ENCODE results near the gene C15orf39.

C15orf39 gene

GRCh38 chr15:75179746-75180140 lies 21.9 kb upstream of the C15orf39 start:
- ATAC-seq (ENCODE audit: low read depth) (no peak), DNase-seq (ENCODE audit: low spot score in 2 of 2) (no peak)
- Mint-ChIP-seq H3K36me3 (no peaks in the 10 kb centered on the region), H3K27ac (no peak overlapping the region), H3K4me1 (peaks cover 11% of the 10 kb centered on the region), H3K27me3 (peaks cover 15% of the 10 kb centered on the region), H3K9me3 (no peaks in the 10 kb centered on the region), H3K4me3 (no peak overlapping the region)

- H3K4me3 Mint-ChIP-seq: no peak overlapping the region
- H3K27me3 Mint-ChIP-seq: peaks cover 18% of the 10 kb centered on the region
- H3K27ac Mint-ChIP-seq: no peak overlapping the region
These were observed 19.9 kb upstream of the C15orf39 start for GRCh38 chr15:75181780-75182179.

GRCh38 chr15:75182187-75183131 lies 19.2 kb upstream of the C15orf39 start:
- Mint-ChIP-seq H3K27me3 (peaks cover 18% of the 10 kb centered on the region), H3K27ac (no peak overlapping the region)

More at GRCh38 chr15:75181780-75182179, 19.9 kb upstream of the C15orf39 start:
- Mint-ChIP-seq H3K36me3 (no peaks in the 10 kb centered on the region), H3K4me1 (peaks cover 13% of the 10 kb centered on the region), H3K9me3 (no peaks in the 10 kb centered on the region)
- ATAC-seq (ENCODE audit: low read depth) (no peak), DNase-seq (ENCODE audit: low spot score in 2 of 2) (no peak)

GRCh38 chr15:75185271-75186029 lies 16.2 kb upstream of the C15orf39 start:
- Mint-ChIP-seq H3K27me3 (peaks cover 13% of the 10 kb centered on the region), H3K4me3 (no peak overlapping the region), H3K27ac (no peak overlapping the region), H3K36me3 (no peaks in the 10 kb centered on the region), H3K9me3 (no peaks in the 10 kb centered on the region), H3K4me1 (peaks cover 9% of the 10 kb centered on the region)
- DNase-seq (ENCODE audit: low spot score in 2 of 2) (no peak), ATAC-seq (ENCODE audit: low read depth) (no peak)

More at GRCh38 chr15:75182187-75183131, 19.2 kb upstream of the C15orf39 start:
- Mint-ChIP-seq H3K36me3 (no peaks in the 10 kb centered on the region), H3K9me3 (no peaks in the 10 kb centered on the region), H3K4me3 (no peak overlapping the region), H3K4me1 (peaks cover 14% of the 10 kb centered on the region)
- ATAC-seq (ENCODE audit: low read depth): no peak
- no peak for DNase-seq (ENCODE audit: low spot score in 2 of 2)

GRCh38 chr15:75186044-75186443 lies 15.6 kb upstream of the C15orf39 start:
- Mint-ChIP-seq H3K27me3 (peaks cover 8% of the 10 kb centered on the region), H3K4me1 (peaks cover 9% of the 10 kb centered on the region), H3K27ac (no peak overlapping the region), H3K36me3 (no peaks in the 10 kb centered on the region), H3K9me3 (no peaks in the 10 kb centered on the region), H3K4me3 (no peak overlapping the region)
- DNase-seq (ENCODE audit: low spot score in 2 of 2) (no peak), ATAC-seq (ENCODE audit: low read depth) (no peak)

GRCh38 chr15:75188499-75188898 lies 13.2 kb upstream of the C15orf39 start:
- H3K9me3 Mint-ChIP-seq: no peaks in the 10 kb centered on the region
- peaks cover 15% of the 10 kb centered on the region for H3K27me3 Mint-ChIP-seq
- DNase-seq (ENCODE audit: low spot score in 2 of 2): no peak
- H3K4me1 Mint-ChIP-seq: peaks cover 7% of the 10 kb centered on the region
- H3K36me3 Mint-ChIP-seq: no peaks in the 10 kb centered on the region
- no peak for ATAC-seq (ENCODE audit: low read depth)
- no peak overlapping the region for H3K4me3 Mint-ChIP-seq
- H3K27ac Mint-ChIP-seq: no peak overlapping the region

GRCh38 chr15:75191235-75191634 lies 10.4 kb upstream of the C15orf39 start:
- H3K27ac Mint-ChIP-seq: no peak overlapping the region
- H3K9me3 Mint-ChIP-seq: no peaks in the 10 kb centered on the region
- ATAC-seq (ENCODE audit: low read depth) (no peak), DNase-seq (ENCODE audit: low spot score in 2 of 2) (no peak)
- H3K36me3 Mint-ChIP-seq: no peaks in the 10 kb centered on the region
- peaks cover 13% of the 10 kb centered on the region for H3K27me3 Mint-ChIP-seq
- peaks cover 3% of the 10 kb centered on the region for H3K4me1 Mint-ChIP-seq
- H3K4me3 Mint-ChIP-seq: no peak overlapping the region

GRCh38 chr15:75192307-75192706 lies 9.4 kb upstream of the C15orf39 start:
- Mint-ChIP-seq H3K27me3 (peaks cover 12% of the 10 kb centered on the region), H3K9me3 (no peaks in the 10 kb centered on the region), H3K36me3 (no peaks in the 10 kb centered on the region), H3K4me1 (no peaks in the 10 kb centered on the region), H3K27ac (no peak overlapping the region), H3K4me3 (no peak overlapping the region)
- DNase-seq (ENCODE audit: low spot score in 2 of 2) (no peak), ATAC-seq (ENCODE audit: low read depth) (no peak)

- no peaks in the 10 kb centered on the region for H3K4me1 Mint-ChIP-seq
- H3K27ac Mint-ChIP-seq: no peak overlapping the region
- H3K9me3 Mint-ChIP-seq: no peaks in the 10 kb centered on the region
- peaks cover 12% of the 10 kb centered on the region for H3K27me3 Mint-ChIP-seq
- DNase-seq (ENCODE audit: low spot score in 2 of 2): no peak
- no peak for ATAC-seq (ENCODE audit: low read depth)
- H3K36me3 Mint-ChIP-seq: no peaks in the 10 kb centered on the region
- no peak overlapping the region for H3K4me3 Mint-ChIP-seq
These were observed 8.4 kb upstream of the C15orf39 start for GRCh38 chr15:75193272-75193671.

- ATAC-seq (ENCODE audit: low read depth): no peak
- Mint-ChIP-seq H3K4me1 (no peaks in the 10 kb centered on the region), H3K4me3 (no peak overlapping the region)
These were observed 7.7 kb upstream of the C15orf39 start for GRCh38 chr15:75193976-75194375.

GRCh38 chr15:75194397-75194796 lies 7.3 kb upstream of the C15orf39 start:
- peaks cover 12% of the 10 kb centered on the region for H3K27me3 Mint-ChIP-seq
- no peak overlapping the region for H3K27ac Mint-ChIP-seq

More at GRCh38 chr15:75193976-75194375, 7.7 kb upstream of the C15orf39 start:
- Mint-ChIP-seq H3K9me3 (no peaks in the 10 kb centered on the region), H3K36me3 (no peaks in the 10 kb centered on the region), H3K27me3 (peaks cover 12% of the 10 kb centered on the region), H3K27ac (no peak overlapping the region)
- no peak for DNase-seq (ENCODE audit: low spot score in 2 of 2)

GRCh38 chr15:75195122-75195765 lies 6.4 kb upstream of the C15orf39 start:
- DNase-seq (ENCODE audit: low spot score in 2 of 2) (no peak), ATAC-seq (ENCODE audit: low read depth) (no peak)
- H3K9me3 Mint-ChIP-seq: no peaks in the 10 kb centered on the region
- no peak overlapping the region for H3K27ac Mint-ChIP-seq
- H3K27me3 Mint-ChIP-seq: peaks cover 12% of the 10 kb centered on the region
- no peaks in the 10 kb centered on the region for H3K36me3 Mint-ChIP-seq
- no peaks in the 10 kb centered on the region for H3K4me1 Mint-ChIP-seq
- H3K4me3 Mint-ChIP-seq: no peak overlapping the region

More at GRCh38 chr15:75194397-75194796, 7.3 kb upstream of the C15orf39 start:
- DNase-seq (ENCODE audit: low spot score in 2 of 2) (no peak), ATAC-seq (ENCODE audit: low read depth) (no peak)
- no peaks in the 10 kb centered on the region for H3K9me3 Mint-ChIP-seq
- H3K4me3 Mint-ChIP-seq: no peak overlapping the region
- no peaks in the 10 kb centered on the region for H3K4me1 Mint-ChIP-seq
- no peaks in the 10 kb centered on the region for H3K36me3 Mint-ChIP-seq

- ATAC-seq (ENCODE audit: low read depth): no peak
These were observed 5.9 kb upstream of the C15orf39 start for GRCh38 chr15:75195766-75196241.

More at GRCh38 chr15:75195766-75196241, 5.9 kb upstream of the C15orf39 start:
- Mint-ChIP-seq H3K27ac (no peak overlapping the region), H3K9me3 (no peaks in the 10 kb centered on the region), H3K27me3 (peaks cover 13% of the 10 kb centered on the region), H3K4me1 (peaks cover 2% of the 10 kb centered on the region), H3K36me3 (no peaks in the 10 kb centered on the region), H3K4me3 (no peak overlapping the region)
- DNase-seq (ENCODE audit: low spot score in 2 of 2): no peak
